Fibroblast of skin of back (primary cell): Measurements from ENCODE around the gene PITHD1.
"Not testable (repeated sequence)": the region's sequence is repeated elsewhere in the genome, so short reads cannot be mapped to it uniquely, and the experiment has no call there.

Experiments
- DNase-seq: peaks from one replicate; pipeline ENCODE4 v3.0.0-alpha.2; 2013

Gene PITHD1

GRCh38 chr1:23774174-23774880, 3.9 kb upstream of the PITHD1 start:
- no peak for DNase-seq

- no peak for DNase-seq
Observed at GRCh38 chr1:23776217-23776616, 2.0 kb upstream of the PITHD1 start.

- DNase-seq, result peak; percentile 59
Observed at GRCh38 chr1:23779826-23780371, 1.7 kb downstream of the PITHD1 start.

GRCh38 chr1:23783141-23783540, 4.9 kb downstream of the PITHD1 start:
- not testable (repeated sequence) for DNase-seq

GRCh38 chr1:23784846-23785245, 6.6 kb downstream of the PITHD1 start:
- no peak for DNase-seq

- no peak for DNase-seq
Observed at GRCh38 chr1:23787701-23788100, 9.5 kb downstream of the PITHD1 start.

GRCh38 chr1:23788695-23789094, 10.5 kb downstream of the PITHD1 start:
- DNase-seq, result no peak

GRCh38 chr1:23790696-23791515, 12.7 kb downstream of the PITHD1 start, which contains the start of gene LYPLA2:
Gene LYPLA2 (plus strand): TSS chr1:23791145. CDS start chr1:23792683, 1,538 bp downstream.
- DNase-seq, result peak; percentile 92

- no peak for DNase-seq
Observed at GRCh38 chr1:23791516-23792047, 13.4 kb downstream of the PITHD1 start.

- DNase-seq, result no peak
Observed at GRCh38 chr1:23792151-23792945, 14.1 kb downstream of the PITHD1 start.

- no peak for DNase-seq
Observed at GRCh38 chr1:23793018-23793781, 15.0 kb downstream of the PITHD1 start.

GRCh38 chr1:23793861-23794731, 15.9 kb downstream of the PITHD1 start:
- DNase-seq, result no peak

- DNase-seq, result not testable (repeated sequence)
Observed at GRCh38 chr1:23794732-23795182, 16.5 kb downstream of the PITHD1 start.

- DNase-seq, result no peak
Observed at GRCh38 chr1:23795676-23796465, 17.7 kb downstream of the PITHD1 start.

GRCh38 chr1:23796466-23797271, 18.5 kb downstream of the PITHD1 start:
- no peak for DNase-seq

- no peak for DNase-seq
Observed at GRCh38 chr1:23797478-23798448, 19.5 kb downstream of the PITHD1 start.

- no peak for DNase-seq
Observed at GRCh38 chr1:23798662-23799142, 20.5 kb downstream of the PITHD1 start.
